K562 (cell line): ENCODE results near the gene ZC3H18. TPM values are rescaled to one million over a fixed set of nuclear protein-coding genes. Genes with fewer than 3 reads are reported as not detected.

Source experiments
- ATAC-seq: fragments of 200-7000 bp; cut with Tn5 transposase; 3 replicates; pipeline ENCODE4 v1.9.1; 2020; ENCODE audit warnings: moderate library complexity
- BruUV-seq: library from RNA; stranded (reverse); fragments of 400-500 nt; replicated peaks from 2 replicates; lab custom pipeline; 2021; lab: Mats Ljungman, UMichigan
- CTCF ChIA-PET: fragments of 300-600 bp; formaldehyde crosslinking; extraction: SDS; loops from one replicate; lab custom pipeline; 2021; ENCODE audit warnings: low intra/inter-chr PET ratio; lab: Yijun Ruan, JAX
- POLR2A ChIA-PET: fragments of 300-600, 350-650 bp; sonication (Branson Sonifier 250); formaldehyde crosslinking; extraction: SDS; loops from one replicate; lab custom pipeline; 2021; ENCODE audit warnings: antibody characterized with exemption, inconsistent platforms; lab: Yijun Ruan, JAX
- DNase-seq, 4 experiments: peaks; one replicate each; pipeline versions ENCODE4 v3.0.0 to v3.0.0-alpha.2; 2011 to 2018; ENCODE audit warnings: low spot score in 3 of 4, mixed read lengths in 3 of 4; ENCODE audit errors: extremely low read depth in 1 of 4
- FAIRE-seq: peaks from 2 replicates; lab custom pipeline; 2011; peaks lifted over from hg19 to GRCh38; lab: Jason Lieb, UNC
- H2AFZ ChIP-seq: 2 replicates; pipeline ENCODE4 v1.6.0; 2011; ENCODE audit warnings: low read depth, low read length, control low read depth, inconsistent platforms
- H3K27ac ChIP-seq: fragments of 200-600 bp; 3 replicates; pipeline ENCODE4 v1.8.0; 2011; ENCODE audit warnings: low read depth, mild to moderate bottlenecking, control low read depth, inconsistent platforms, low read length, moderate library complexity, mixed read lengths; ENCODE audit errors: extremely low read depth
- H3K27me3 ChIP-seq, 2 experiments: fragments of 300-600 bp in 1 of 2; 2 replicates in 1 of 2; 3 replicates in 1 of 2; pipeline versions ENCODE4 v1.6.0 to v1.8.0; 2011; ENCODE audit warnings: inconsistent platforms in 2 of 2, low read length in 2 of 2, mild to moderate bottlenecking in 1 of 2, mixed read lengths in 1 of 2, moderate library complexity in 1 of 2; ENCODE audit not compliant: control insufficient read depth in 2 of 2, insufficient read depth in 2 of 2
- H3K36me3 ChIP-seq: fragments of 300-600 bp; 3 replicates; pipeline ENCODE4 v1.8.0; 2011; ENCODE audit warnings: mild to moderate bottlenecking, low read length, inconsistent platforms; ENCODE audit not compliant: control insufficient read depth, insufficient read depth
- H3K4me1 ChIP-seq, 2 experiments: fragments of 200-600 bp in 1 of 2; replicated peaks in 1 of 2; 2 replicates in 1 of 2; 3 replicates in 1 of 2; pipeline versions ENCODE4 v1.5.1 to v1.8.0; 2011; ENCODE audit warnings: inconsistent platforms in 2 of 2, low read length in 2 of 2, mild to moderate bottlenecking in 1 of 2, mixed read lengths in 1 of 2, moderate library complexity in 1 of 2; ENCODE audit not compliant: control insufficient read depth in 2 of 2, insufficient read depth in 2 of 2
- H3K4me2 ChIP-seq: 2 replicates; pipeline ENCODE4 v1.6.1; 2011; ENCODE audit warnings: low read length, control low read depth, inconsistent platforms, mixed read lengths; ENCODE audit not compliant: insufficient read depth
- H3K4me3 ChIP-seq: fragments of 200-600 bp; sonication (generic), shearing (Covaris generic); 2 replicates; pipeline ENCODE4 v1.5.1; 2016; ENCODE audit warnings: control low read depth, inconsistent platforms
- H3K79me2 ChIP-seq: fragments of 200-600 bp; 3 replicates; pipeline ENCODE4 v1.8.0; 2011; ENCODE audit warnings: low read length, inconsistent platforms; ENCODE audit not compliant: control insufficient read depth, insufficient read depth
- H3K9ac ChIP-seq, 2 experiments: 2 replicates each; pipeline versions ENCODE4 v1.6.0 to v1.6.1; 2011; ENCODE audit warnings: low read depth in 2 of 2, low read length in 2 of 2, control low read depth in 1 of 2, inconsistent platforms in 1 of 2, mild to moderate bottlenecking in 1 of 2, mixed read lengths in 1 of 2; ENCODE audit not compliant: insufficient read depth in 1 of 2
- H3K9me1 ChIP-seq: one replicate; pipeline ENCODE4 v1.6.0; 2011; ENCODE audit warnings: inconsistent platforms, mild to moderate bottlenecking, low read length, moderate library complexity; ENCODE audit not compliant: control insufficient read depth, insufficient read depth
- H3K9me3 ChIP-seq: replicated peaks from 2 replicates; pipeline ENCODE4 v1.5.1; 2011; ENCODE audit warnings: low read depth, low read length, inconsistent platforms; ENCODE audit not compliant: control insufficient read depth, insufficient read depth
- H4K20me1 ChIP-seq: replicated peaks from 2 replicates; pipeline ENCODE4 v1.6.1; 2011; ENCODE audit warnings: low read length, inconsistent platforms, mixed read lengths; ENCODE audit not compliant: control insufficient read depth, insufficient read depth
- SMARCA5 ChIP-seq: fragments of 450-650 bp; IDR thresholded peaks from 2 replicates; pipeline ENCODE4 v1.6.1; 2016
- ZNF785 ChIP-seq: fragments of 250-450 bp; sonication (Bioruptor Pico); IDR thresholded peaks from 2 replicates; pipeline ENCODE4 v1.4.0; 2020; ENCODE audit warnings: mild to moderate bottlenecking
- WGBS: fragments of 100-300 bp; shearing (Covaris generic); methylation state at CpG from one replicate; pipeline ENCODE4 v1.1.6; 2016; ENCODE audit warnings: low coverage, mixed read lengths; ENCODE audit not compliant: insufficient coverage; ENCODE audit errors: missing lambda C conversion rate; 5-methylcytosine and 5-hydroxymethylcytosine counted together
- in situ Hi-C: fragments of 300-500 bp; cut with MboI; formaldehyde crosslinking; loops from 4 replicates; pipeline ENCODE4 v1.15.0; 2018; ENCODE audit warnings: inconsistent platforms, mixed read lengths
- intact Hi-C: fragments of 100-400 bp; cut with micrococcal nuclease; formaldehyde crosslinking; loops from 2 replicates; pipeline ENCODE4 v1.14.2; 2022
- polyA plus RNA-seq, 8 experiments: library from polyadenylated mRNA; depleted of rRNA in 4 of 8; stranded (reverse) in 5 of 8; unstranded in 3 of 8; fragments of >200 nt; fragmentation: Nextera tagmentation in 2 of 8; fragmentation: Illumina TruSeq in 1 of 8; extraction: Ambion mirVana in 2 of 8; extraction: Trizol in 1 of 8; gene quantifications; 2 replicates each; pipeline versions ENCODE4 v1.2.1 to v1.2.3, GENCODE V29; 2011 to 2014; ENCODE audit warnings: inconsistent platforms in 1 of 8, missing spikeins in 1 of 8
- total RNA-seq, 7 experiments: library from RNA; depleted of rRNA in 6 of 7; stranded (reverse); fragments of >200 nt in 6 of 7; fragmentation: Illumina TruSeq in 2 of 7; extraction: Trizol in 2 of 7; gene quantifications; 2 replicates each; pipeline versions ENCODE4 v1.2.1 to v1.2.3, GENCODE V29; 2011 to 2021; ENCODE audit warnings: low replicate concordance in 1 of 7
- TF ChIP-seq, protein P1 (sequence below), 2 experiments: IDR thresholded peaks in 1 of 2; conservative IDR thresholded peaks in 1 of 2; 2 replicates each; pipeline ENCODE4 v1.6.1; 2016; ENCODE audit warnings: low read depth in 2 of 2, mild to moderate bottlenecking in 1 of 2, missing compliant biosample characterization in 1 of 2, missing genetic modification characterization in 1 of 2, moderate library complexity in 1 of 2

ZC3H18 gene
- total and polyA plus RNA-seq, 9 of the 15 experiments (the other 6 are each of a cell fraction or from before 2014, with no cell fraction given) = 1.7 to 88.7 (median 26.9) TPM

DNA sequence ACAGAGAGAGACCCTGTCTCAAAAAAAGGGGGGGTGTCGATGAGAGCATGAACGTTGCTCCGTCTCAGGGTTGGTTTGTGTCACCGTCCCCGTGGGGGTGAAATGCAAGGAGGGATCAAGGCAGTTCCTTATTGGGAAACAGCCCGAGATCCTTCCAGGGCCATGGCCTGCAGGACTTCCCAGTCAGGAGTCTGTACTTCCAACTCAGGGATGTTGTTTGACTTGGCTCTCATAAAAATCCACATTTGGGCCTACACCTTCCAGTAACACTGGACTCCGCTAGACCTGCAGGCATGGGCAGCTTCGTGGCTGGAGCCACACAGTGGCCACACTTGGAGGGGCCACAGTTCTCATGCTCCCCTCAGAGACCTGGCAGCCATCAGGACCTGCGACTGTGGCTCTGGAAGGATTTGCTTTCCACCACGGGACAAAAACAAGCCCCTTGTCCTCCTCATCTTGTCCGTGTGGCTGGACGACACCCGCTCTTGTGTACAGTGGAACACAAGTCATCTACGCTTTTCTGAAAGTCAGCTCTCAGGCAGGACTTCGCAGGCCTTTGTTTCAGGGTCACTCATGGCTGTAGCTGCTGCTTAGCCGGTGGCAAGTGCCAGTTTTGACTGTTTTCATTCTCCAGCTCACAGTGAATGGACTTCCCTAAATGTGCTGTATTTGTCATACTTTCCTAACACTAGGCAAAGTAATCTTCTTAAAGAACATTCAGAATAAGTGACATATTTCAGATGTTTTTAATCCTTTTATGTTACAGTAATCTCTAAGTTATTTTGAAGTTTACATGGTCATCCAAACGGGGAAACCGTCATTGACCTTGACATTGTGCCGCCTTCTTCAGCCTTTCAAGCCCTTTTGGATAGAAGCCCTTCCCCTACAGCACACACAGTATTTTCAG, 44.0 kb downstream of the ZC3H18 start:
- DNase-seq (no peak), FAIRE-seq (peak; percentile 44), ATAC-seq (no peak)
- no peaks in the 10 kb centered on the region for H3K27me3 ChIP-seq
- TF ChIP-seq ZNF785 (CRISPR knock-in tag) = no peak
- TF ChIP-seq, protein P1, sequence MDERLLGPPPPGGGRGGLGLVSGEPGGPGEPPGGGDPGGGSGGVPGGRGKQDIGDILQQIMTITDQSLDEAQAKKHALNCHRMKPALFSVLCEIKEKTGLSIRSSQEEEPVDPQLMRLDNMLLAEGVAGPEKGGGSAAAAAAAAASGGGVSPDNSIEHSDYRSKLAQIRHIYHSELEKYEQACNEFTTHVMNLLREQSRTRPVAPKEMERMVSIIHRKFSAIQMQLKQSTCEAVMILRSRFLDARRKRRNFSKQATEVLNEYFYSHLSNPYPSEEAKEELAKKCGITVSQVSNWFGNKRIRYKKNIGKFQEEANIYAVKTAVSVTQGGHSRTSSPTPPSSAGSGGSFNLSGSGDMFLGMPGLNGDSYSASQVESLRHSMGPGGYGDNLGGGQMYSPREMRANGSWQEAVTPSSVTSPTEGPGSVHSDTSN (CRISPR knock-in tag; IDR thresholded peaks at IDR 0.05; ENCODE audit: low read depth) = no peak
- TF ChIP-seq, protein P1 (tag; conservative IDR thresholded peaks at IDR 0.05; ENCODE audit: low read depth) = no peak
- no peak for TF ChIP-seq SMARCA5
- POLR2A ChIA-PET = no interaction called here
- peaks cover 15% of the 10 kb centered on the region for H3K9me1 ChIP-seq
- 83% methylated on average over 19 of the region's 19 CpGs for WGBS
- no TSS peak for BruUV-seq
- peaks cover 46% of the 10 kb centered on the region for H3K79me2 ChIP-seq
- no peak overlapping the region for H2AFZ ChIP-seq
- CTCF ChIA-PET = no interaction called here
- H3K4me3 ChIP-seq = no peak overlapping the region
- H3K4me1 ChIP-seq = peaks cover 24 to 42% of the 10 kb centered on the region in 2 experiments; a peak in 4 of 5 replicates
- intact Hi-C loops (no loop called here), in situ Hi-C loops (no loop called here)
- peak overlapping the region in 1 of 2 experiments; percentile 6; a peak in 1 of 4 replicates for H3K9ac ChIP-seq
- no peak overlapping the region for H3K4me2 ChIP-seq
- peaks cover 89% of the 10 kb centered on the region; the same call in 2 of the 3 replicates for H3K36me3 ChIP-seq
- H4K20me1 ChIP-seq = peaks cover 26% of the 10 kb centered on the region; the same call in 1 of the 2 replicates
- no peak overlapping the region for H3K27ac ChIP-seq
- H3K9me3 ChIP-seq = no peaks in the 10 kb centered on the region
